HG03439 (cell line): ENCODE measurements around the gene F12.
"Not testable (repeated sequence)": the region's sequence is repeated elsewhere in the genome, so short reads cannot be mapped to it uniquely, and the experiment has no call there.

Experiments
- ATAC-seq: cut with Tn5 transposase; IDR thresholded peaks from one replicate; pipeline ENCODE4 v1.9.1; 2021; ENCODE audit warnings: mild to moderate bottlenecking, moderate library complexity; ENCODE audit not compliant: unreplicated experiment

Gene F12

GRCh38 chr5:177371120-177372033 is 38.0 kb downstream of the F12 start:
- ATAC-seq: no peak

DNA sequence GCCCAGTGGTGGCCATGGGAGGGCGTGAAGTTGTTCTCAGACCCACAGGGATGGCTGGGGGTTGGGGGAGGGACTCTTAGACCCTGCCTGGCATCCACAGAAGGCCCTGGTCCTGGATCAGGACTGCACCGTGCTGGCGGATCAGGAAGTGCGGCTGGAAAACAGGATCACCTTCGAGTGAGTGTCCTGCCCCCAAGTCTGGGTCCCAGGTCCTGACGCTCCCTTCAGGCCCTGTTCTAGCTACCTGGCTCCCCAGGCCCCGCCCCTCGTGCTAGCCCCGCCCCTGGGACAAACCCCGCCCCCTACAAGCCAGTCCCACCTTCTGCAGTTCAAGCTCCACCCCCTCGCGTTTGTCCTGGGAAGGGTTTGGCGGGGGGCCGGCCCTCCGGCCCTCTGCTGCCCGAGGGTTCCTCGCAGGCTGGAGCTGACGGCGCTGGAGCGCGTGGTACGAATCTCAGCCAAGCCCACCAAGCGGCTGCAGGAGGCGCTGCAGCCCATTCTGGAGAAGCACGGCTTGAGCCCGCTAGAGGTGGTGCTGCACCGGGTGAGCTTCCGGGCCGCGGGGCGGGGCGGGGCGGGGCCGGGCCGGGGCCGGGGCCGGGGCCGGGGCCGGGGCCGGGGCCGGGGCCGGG is 38.8 kb downstream of the F12 start:
- ATAC-seq: no peak

- ATAC-seq: no peak
Measured at GRCh38 chr5:177369645-177370440, 39.5 kb downstream of the F12 start.

- no peak for ATAC-seq
Measured at GRCh38 chr5:177368869-177369644, 40.3 kb downstream of the F12 start.

GRCh38 chr5:177367981-177368868 is 41.1 kb downstream of the F12 start:
- no peak for ATAC-seq

DNA sequence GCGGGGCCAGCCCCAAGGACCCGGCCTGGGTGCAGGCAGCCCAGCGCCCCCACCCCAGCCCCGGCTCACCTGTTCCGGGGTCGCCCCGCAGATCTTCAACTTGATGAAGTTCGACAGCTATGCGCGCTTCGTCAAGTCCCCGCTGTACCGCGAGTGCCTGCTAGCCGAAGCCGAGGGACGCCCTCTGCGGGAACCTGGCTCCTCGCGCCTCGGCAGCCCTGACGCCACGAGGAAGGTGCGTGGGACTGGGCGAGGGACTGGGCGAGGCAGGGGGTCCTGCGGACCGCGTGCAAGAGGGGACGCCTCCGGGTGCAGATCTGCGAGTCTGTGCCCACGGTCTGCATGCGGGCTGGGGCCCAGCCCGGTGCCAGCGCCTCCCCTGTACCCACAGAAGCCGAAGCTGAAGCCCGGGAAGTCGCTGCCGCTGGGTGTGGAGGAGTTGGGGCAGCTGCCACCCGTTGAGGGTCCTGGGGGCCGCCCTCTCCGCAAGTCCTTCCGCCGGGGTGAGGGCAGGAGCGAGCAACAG is 42.0 kb downstream of the F12 start:
- no peak for ATAC-seq

- ATAC-seq: no peak
Measured at GRCh38 chr5:177366528-177367322, 42.6 kb downstream of the F12 start.

- no peak for ATAC-seq
Measured at GRCh38 chr5:177365845-177366527, 43.4 kb downstream of the F12 start.

- no peak for ATAC-seq
Measured at GRCh38 chr5:177364159-177364962, 45.0 kb downstream of the F12 start.

- no peak for ATAC-seq
Measured at GRCh38 chr5:177363565-177363964, 45.8 kb downstream of the F12 start.

DNA sequence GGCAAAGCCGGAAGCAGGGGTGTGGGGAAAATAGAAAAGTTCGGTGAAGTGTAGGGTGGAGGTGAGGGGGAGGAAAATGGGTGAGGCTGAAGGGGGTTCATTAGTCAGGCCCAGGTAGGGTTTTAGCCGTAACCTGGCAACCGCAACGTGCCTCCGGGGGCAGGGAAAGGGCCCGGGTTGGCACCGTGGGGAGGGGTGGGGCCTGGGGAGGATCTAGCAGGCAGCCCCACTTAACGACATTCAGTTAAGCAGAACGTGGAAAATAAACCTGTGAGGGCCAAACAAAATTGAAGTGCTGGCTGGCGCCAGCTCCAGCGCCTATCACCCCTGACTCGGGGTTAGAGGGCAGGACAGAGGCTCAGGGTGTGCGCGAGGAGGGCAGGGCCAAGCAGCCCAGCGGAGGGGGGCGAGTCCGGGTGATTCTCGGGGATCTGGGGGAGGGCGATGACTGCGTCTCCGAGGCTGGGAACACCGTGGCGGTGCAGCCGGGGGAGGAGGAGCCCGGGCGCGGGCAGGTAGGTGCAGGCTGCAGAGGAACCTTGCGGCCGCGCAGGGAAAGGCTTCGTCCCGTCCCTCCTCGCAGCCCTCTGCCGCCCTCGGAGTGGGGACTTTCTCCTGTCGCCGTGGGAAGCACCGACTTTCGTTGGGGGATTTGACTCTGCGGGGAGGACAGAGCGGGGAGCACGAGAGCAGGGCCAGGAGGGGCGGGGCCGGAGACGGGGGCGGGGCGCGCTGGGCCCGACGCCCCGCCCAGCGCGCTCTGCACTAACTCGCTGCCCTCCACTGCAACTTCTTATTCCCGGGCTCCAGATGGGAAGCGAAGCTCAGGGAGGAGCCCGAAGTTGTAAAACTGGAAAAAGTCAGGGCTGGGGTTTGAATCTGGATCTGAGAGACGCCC is 46.5 kb downstream of the F12 start:
- peak; percentile 33 for ATAC-seq

GRCh38 chr5:177362292-177362609 is 47.1 kb downstream of the F12 start:
- ATAC-seq: no peak

DNA sequence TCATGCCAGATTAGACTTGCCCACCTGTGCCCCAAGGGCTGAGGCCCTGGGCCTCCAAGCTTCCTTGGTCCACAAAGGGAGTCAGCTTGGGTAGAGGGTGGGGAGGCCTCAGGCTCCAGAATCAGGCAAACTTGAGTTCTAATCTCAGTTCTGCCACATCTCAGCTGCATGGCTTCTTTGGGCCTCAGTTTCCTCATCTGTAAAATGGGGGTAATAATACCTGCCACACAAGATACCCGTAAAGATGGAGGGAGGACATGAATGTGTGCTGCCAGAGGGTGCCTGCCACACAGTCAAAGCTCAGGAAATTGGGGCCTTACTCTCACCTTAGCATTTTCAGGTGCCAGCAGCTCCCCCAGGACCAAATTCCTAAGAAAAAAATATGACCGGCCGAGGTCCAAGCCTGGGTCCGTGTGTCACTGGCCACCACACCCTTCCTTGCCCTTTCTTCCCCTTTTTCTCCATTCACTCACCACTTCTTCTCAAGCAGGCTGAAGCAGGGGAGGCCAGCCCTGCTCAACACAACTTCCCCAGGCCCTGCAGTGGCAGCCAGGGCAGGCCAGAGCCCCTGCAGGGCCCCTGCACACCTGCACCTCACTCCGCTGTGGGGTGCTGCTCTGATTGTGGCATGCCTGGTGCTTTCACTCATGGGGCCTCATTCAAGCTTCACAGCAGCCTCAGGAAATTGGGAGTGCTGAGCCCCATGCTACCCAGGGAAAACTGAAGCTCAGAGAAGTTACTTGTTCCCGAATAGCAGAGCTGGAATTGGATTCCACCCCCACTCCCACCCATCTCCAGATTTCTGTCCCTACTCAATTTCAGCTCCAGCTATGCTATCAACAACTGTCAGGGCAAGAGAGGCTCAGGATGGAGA is 47.7 kb downstream of the F12 start:
- no peak for ATAC-seq

DNA sequence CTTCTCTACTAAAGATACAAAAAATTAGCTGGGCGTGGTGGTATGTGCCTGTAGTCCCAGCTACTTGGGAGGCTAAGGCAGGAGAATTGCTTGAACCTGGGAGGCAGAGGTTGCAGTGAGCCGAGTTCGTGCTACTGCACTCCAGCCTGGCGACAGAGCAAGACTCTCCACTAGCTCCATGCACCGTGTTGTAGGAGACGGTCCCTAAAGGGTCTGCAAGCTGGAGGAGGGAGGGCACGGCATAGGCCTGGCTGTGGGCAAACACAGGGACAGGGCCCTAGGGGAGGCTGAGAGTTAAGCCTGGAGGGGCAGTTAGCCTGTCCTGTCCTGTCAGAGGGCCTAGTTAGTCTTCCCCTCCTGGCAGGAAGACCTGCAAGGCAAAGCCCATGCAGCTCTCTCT is 48.6 kb downstream of the F12 start:
- ATAC-seq: not testable (repeated sequence)

- ATAC-seq: no peak
Measured at GRCh38 chr5:177359860-177360259, 49.5 kb downstream of the F12 start.
